Embryonic facial prominence (tissue), 1 donor: ENCODE results near the gene NARS2.

Experiments
- DNase-seq: peaks from one replicate; pipeline ENCODE4 v3.0.0-alpha.2; 2016; ENCODE audit errors: extremely low spot score

NARS2 gene

GRCh38 chr11:78415338-78415737, 159.3 kb downstream of the NARS2 start:
- DNase-seq = no peak

GRCh38 chr11:78414321-78415051, 160.2 kb downstream of the NARS2 start:
- no peak for DNase-seq

GRCh38 chr11:78408619-78409018, 166.0 kb downstream of the NARS2 start:
- no peak for DNase-seq

- no peak for DNase-seq
Observed at GRCh38 chr11:78406568-78407196, 168.0 kb downstream of the NARS2 start.

GRCh38 chr11:78405805-78406204, 168.9 kb downstream of the NARS2 start:
- DNase-seq = no peak

GRCh38 chr11:78403781-78404180, 170.9 kb downstream of the NARS2 start:
- no peak for DNase-seq

- no peak for DNase-seq
Observed at GRCh38 chr11:78402847-78403246, 171.8 kb downstream of the NARS2 start.

GRCh38 chr11:78400702-78401101, 174.0 kb downstream of the NARS2 start:
- no peak for DNase-seq

- DNase-seq = no peak
Observed at GRCh38 chr11:78400116-78400515, 174.5 kb downstream of the NARS2 start.

- no peak for DNase-seq
Observed at GRCh38 chr11:78399136-78399535, 175.5 kb downstream of the NARS2 start.

GRCh38 chr11:78398715-78399114, 175.9 kb downstream of the NARS2 start:
- no peak for DNase-seq

GRCh38 chr11:78397398-78397797, 177.3 kb downstream of the NARS2 start:
- no peak for DNase-seq

- no peak for DNase-seq
Observed at GRCh38 chr11:78395597-78395996, 179.1 kb downstream of the NARS2 start.

GRCh38 chr11:78392854-78393253, 181.8 kb downstream of the NARS2 start:
- DNase-seq = no peak

GRCh38 chr11:78391424-78391823, 183.2 kb downstream of the NARS2 start:
- DNase-seq = no peak

- no peak for DNase-seq
Observed at GRCh38 chr11:78390809-78391208, 183.9 kb downstream of the NARS2 start.

GRCh38 chr11:78386215-78386941, 188.3 kb downstream of the NARS2 start:
- DNase-seq = no peak
